ENCODE results near the gene MAGED1. TPM values are rescaled to one million over a fixed set of nuclear protein-coding genes. Genes with fewer than 3 reads are reported as not detected.

The MAGED1 gene
- total and polyA plus RNA-seq, 10 donors = 18.8 to 75.5 (median 51.9) TPM

DNA sequence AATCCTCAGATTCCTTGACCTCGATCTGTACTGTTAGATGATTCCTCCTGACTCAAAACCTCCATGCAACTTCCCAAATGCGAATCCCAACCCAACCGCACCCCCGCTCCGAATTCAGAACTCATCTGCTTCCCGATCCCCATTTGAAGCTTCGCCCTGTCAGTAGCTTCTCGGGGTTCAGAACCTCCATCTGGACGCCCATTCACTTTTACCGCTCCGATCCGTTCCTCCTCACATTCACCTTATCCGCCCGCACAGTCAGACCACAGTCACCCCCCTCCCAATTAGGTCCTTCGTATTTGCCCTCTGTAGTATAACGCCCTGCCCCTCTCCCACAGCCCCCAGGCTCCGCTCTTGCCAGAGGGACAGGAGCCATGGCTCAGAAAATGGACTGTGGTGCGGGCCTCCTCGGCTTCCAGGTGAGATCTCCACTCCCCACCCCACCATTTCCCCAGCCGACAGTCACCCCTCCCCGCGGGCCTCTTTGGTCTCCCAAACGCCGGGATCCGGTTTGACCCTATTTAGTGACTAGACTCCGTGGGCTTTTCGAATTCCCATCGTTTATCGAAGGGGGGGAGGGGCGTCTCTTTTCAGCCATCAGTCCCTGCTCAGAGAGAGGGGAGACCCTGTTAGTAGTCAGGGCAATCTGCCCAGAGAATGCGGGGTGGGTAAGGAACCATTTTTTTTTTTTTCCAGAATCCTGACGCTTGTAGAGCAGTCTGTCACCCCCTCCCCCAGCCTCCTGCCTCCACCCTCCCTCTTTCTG, 691 bp downstream of the MAGED1 start:
- no peak for DNase-seq
- no peaks in the 10 kb centered on the region for H3K9me3 ChIP-seq

DNA sequence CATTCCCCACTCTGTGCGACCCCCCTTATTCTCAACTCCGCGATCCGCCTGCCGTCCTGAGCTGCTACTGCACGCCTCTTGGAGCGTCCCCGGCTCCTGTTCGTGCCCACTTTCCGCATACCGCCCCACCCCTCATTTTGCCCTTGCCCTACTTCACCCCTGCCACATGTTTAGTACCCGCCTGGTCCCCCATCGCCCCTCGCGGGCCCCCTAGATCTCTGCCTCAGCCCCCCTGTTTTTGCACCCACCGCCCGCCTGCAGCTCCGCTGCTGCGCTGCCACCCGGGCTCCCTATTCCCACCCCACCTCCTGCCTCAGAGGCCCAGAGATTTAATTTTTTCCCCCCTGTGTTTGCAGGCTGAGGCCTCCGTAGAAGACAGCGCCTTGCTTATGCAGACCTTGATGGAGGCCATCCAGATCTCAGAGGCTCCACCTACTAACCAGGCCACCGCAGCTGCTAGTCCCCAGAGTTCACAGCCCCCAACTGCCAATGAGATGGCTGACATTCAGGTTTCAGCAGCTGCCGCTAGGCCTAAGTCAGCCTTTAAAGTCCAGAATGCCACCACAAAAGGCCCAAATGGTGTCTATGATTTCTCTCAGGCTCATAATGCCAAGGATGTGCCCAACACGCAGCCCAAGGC, 1.4 kb downstream of the MAGED1 start:
- Histone ChIP-seq H3K27me3 (replicated peaks in 1 of 7) (no peaks in the 10 kb centered on the region), H3K27ac (peak overlapping the region in 5 of 8 donors; percentile 48 to 79 (median 76)), H3K36me3 (peaks cover 0 to 37% (median 13%) of the 10 kb centered on the region in 6 donors), H3K4me1 (peaks cover 0 to 28% (median 10%) of the 10 kb centered on the region in 6 donors), H3K9me3 (no peaks in the 10 kb centered on the region), H3K4me3 (peak overlapping the region in 7 of 8 donors; percentile 36 to 73 (median 45))
- no peak for DNase-seq
- intact Hi-C loops (cut with DNase I; ENCODE audit: low total_unique reads) = no loop called here
- WGBS, 5 donors = 6 to 42% (median 32%) methylated on average over 23 to 25 of the region's 25 CpGs
- TF ChIP-seq POLR2AphosphoS5 (IDR thresholded peaks at IDR 0.05) = peak in 1 of 3 donors; percentile 5
- TF ChIP-seq POLR2A (IDR thresholded peaks at IDR 0.05) = no peak

More for the DNA sequence above, 691 bp downstream of the MAGED1 start:
- Histone ChIP-seq H3K36me3 (peaks cover 0 to 30% (median 11%) of the 10 kb centered on the region in 6 donors), H3K27ac (peak overlapping the region in 6 of 8 donors; percentile 69 to 79 (median 76)), H3K4me1 (peaks cover 0 to 28% (median 10%) of the 10 kb centered on the region in 6 donors), H3K27me3 (replicated peaks in 1 of 7) (no peaks in the 10 kb centered on the region), H3K4me3 (peak overlapping the region; percentile 16 to 73 (median 44))
- WGBS, 5 donors = 0 to 37% (median 1%) methylated on average over 22 to 32 of the region's 32 CpGs
- TF ChIP-seq POLR2A (IDR thresholded peaks at IDR 0.05) (no peak), POLR2AphosphoS5 (IDR thresholded peaks at IDR 0.05) (no peak)
- TF ChIP-seq, protein P1, sequence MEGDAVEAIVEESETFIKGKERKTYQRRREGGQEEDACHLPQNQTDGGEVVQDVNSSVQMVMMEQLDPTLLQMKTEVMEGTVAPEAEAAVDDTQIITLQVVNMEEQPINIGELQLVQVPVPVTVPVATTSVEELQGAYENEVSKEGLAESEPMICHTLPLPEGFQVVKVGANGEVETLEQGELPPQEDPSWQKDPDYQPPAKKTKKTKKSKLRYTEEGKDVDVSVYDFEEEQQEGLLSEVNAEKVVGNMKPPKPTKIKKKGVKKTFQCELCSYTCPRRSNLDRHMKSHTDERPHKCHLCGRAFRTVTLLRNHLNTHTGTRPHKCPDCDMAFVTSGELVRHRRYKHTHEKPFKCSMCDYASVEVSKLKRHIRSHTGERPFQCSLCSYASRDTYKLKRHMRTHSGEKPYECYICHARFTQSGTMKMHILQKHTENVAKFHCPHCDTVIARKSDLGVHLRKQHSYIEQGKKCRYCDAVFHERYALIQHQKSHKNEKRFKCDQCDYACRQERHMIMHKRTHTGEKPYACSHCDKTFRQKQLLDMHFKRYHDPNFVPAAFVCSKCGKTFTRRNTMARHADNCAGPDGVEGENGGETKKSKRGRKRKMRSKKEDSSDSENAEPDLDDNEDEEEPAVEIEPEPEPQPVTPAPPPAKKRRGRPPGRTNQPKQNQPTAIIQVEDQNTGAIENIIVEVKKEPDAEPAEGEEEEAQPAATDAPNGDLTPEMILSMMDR (IDR thresholded peaks at IDR 0.05 in 8 of 11, conservative IDR thresholded peaks at IDR 0.05 in 3 of 11) = no peak
- intact Hi-C loops (cut with DNase I; ENCODE audit: low total_unique reads) = no loop called here

DNA sequence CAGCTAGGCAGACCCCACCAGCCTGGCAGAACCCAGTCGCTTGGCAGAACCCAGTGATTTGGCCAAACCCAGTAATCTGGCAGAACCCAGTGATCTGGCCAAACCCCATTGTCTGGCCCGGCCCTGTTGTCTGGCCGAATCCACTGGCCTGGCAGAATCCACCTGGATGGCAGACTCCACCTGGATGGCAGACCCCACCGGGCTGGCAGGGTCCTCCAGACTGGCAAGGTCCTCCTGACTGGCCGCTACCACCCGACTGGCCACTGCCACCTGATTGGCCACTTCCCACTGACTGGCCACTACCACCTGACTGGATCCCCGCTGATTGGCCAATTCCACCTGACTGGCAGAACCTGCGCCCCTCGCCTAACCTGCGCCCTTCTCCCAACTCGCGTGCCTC, 3.2 kb downstream of the MAGED1 start:
- Histone ChIP-seq H3K4me1 (peaks cover 0 to 24% (median 10%) of the 10 kb centered on the region in 6 donors), H3K27me3 (replicated peaks in 1 of 7) (no peaks in the 10 kb centered on the region), H3K27ac (no peak overlapping the region), H3K36me3 (peaks cover 0 to 55% (median 25%) of the 10 kb centered on the region in 6 donors), H3K9me3 (no peaks in the 10 kb centered on the region), H3K4me3 (no peak overlapping the region)
- no peak for DNase-seq
- TF ChIP-seq, protein P1 (IDR thresholded peaks at IDR 0.05 in 8 of 11, conservative IDR thresholded peaks at IDR 0.05 in 3 of 11) = no peak
- no peak for TF ChIP-seq POLR2A (IDR thresholded peaks at IDR 0.05)
- no peak for TF ChIP-seq POLR2AphosphoS5 (IDR thresholded peaks at IDR 0.05)
- intact Hi-C loops (cut with DNase I; ENCODE audit: low total_unique reads) = no loop called here
- WGBS, 5 donors = 87 to 99% (median 96%) methylated on average over 7 to 12 of the region's 12 CpGs

DNA sequence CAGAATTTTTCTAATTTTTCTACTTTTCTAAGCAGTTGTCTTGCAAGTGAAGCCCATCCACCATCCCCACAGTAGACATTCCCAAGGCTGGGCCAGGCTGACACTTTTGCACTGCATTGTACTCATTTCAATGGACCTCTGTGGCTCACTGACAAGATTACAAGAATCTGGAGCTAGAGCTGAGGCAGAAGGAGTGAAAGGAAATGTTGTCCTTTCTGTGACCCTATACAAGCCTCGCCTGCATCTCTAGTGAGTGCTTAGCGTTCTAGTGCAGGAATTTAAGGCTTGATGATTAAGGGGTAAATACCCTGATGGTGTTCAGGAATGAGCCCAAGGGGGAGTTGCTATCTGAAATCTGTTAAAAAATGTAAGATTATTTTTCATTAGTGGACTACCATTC, 6.3 kb downstream of the MAGED1 start:
- Histone ChIP-seq H3K4me1 (peaks cover 0 to 10% (median 0%) of the 10 kb centered on the region in 6 donors), H3K4me3 (no peak overlapping the region), H3K27me3 (replicated peaks in 1 of 7) (no peaks in the 10 kb centered on the region), H3K36me3 (peaks cover 0 to 70% (median 28%) of the 10 kb centered on the region in 6 donors), H3K27ac (no peak overlapping the region), H3K9me3 (no peaks in the 10 kb centered on the region)
- WGBS, 5 donors = 68 to 85% (median 75%) methylated on average over 2 of the region's 2 CpGs
- DNase-seq = no peak
- intact Hi-C loops (cut with DNase I; ENCODE audit: low total_unique reads) = no loop called here
- TF ChIP-seq POLR2A (IDR thresholded peaks at IDR 0.05) (no peak), POLR2AphosphoS5 (IDR thresholded peaks at IDR 0.05) (no peak)
- TF ChIP-seq, protein P1 (IDR thresholded peaks at IDR 0.05 in 8 of 11, conservative IDR thresholded peaks at IDR 0.05 in 3 of 11) = no peak
